Tibial artery (tissue), 4 donors: ENCODE measurements around the gene WAC.
"Not testable (repeated sequence)": the region's sequence is repeated elsewhere in the genome, so short reads cannot be mapped to it uniquely, and the experiment has no call there.

Source experiments
- DNase-seq, 2 donors: peaks; one replicate each; pipeline ENCODE4 v3.0.0-alpha.2; 2019
- H3K27ac ChIP-seq, 2 donors: fragments of 200-600 bp; sonication (generic) in 1 of 2; 1 replicate in 1 of 2; 2 replicates in 1 of 2; pipeline ENCODE4 v1.5.1; 2018 to 2019; ENCODE audit warnings: mild to moderate bottlenecking in 1 of 2
- H3K27me3 ChIP-seq, 2 donors: fragments of 200-600 bp; sonication (generic) in 1 of 2; one replicate each; pipeline versions ENCODE4 v1.5.1 to v1.6.0; 2016 to 2019
- H3K36me3 ChIP-seq, 3 donors: fragments of 200-600 bp; sonication (generic) in 2 of 3; one replicate each; pipeline ENCODE4 v1.5.1; 2016 to 2019; ENCODE audit warnings: mild to moderate bottlenecking in 2 of 3
- H3K4me1 ChIP-seq, 4 donors: fragments of 200-600 bp; sonication (generic) in 2 of 4; 1 replicate in 3 of 4; 2 replicates in 1 of 4; pipeline ENCODE4 v1.5.1; 2016 to 2019
- H3K4me3 ChIP-seq, 2 donors: fragments of 200-600 bp; sonication (generic) in 1 of 2; 1 replicate in 1 of 2; 2 replicates in 1 of 2; pipeline ENCODE4 v1.5.1; 2018 to 2019; ENCODE audit warnings: mild to moderate bottlenecking in 2 of 2
- H3K9me3 ChIP-seq, 3 donors: fragments of 200-600 bp; sonication (generic) in 1 of 3; one replicate each; pipeline ENCODE4 v1.5.1; 2016 to 2019
- intact Hi-C: fragments of 100-400 bp; cut with DNase I; formaldehyde crosslinking; loops from one replicate; pipeline ENCODE4 v1.15.0; 2023; ENCODE audit warnings: low total_unique reads
- TF ChIP-seq, protein P1 (sequence below), 2 experiments: fragments of 200-600 bp in 1 of 2; fragments of 450-650 bp in 1 of 2; IDR thresholded peaks; one replicate each; pipeline ENCODE4 v1.5.1; 2017 to 2019; ENCODE audit warnings: antibody characterized with exemption in 2 of 2, mild to moderate bottlenecking in 1 of 2, moderate library complexity in 1 of 2

Gene WAC

DNA sequence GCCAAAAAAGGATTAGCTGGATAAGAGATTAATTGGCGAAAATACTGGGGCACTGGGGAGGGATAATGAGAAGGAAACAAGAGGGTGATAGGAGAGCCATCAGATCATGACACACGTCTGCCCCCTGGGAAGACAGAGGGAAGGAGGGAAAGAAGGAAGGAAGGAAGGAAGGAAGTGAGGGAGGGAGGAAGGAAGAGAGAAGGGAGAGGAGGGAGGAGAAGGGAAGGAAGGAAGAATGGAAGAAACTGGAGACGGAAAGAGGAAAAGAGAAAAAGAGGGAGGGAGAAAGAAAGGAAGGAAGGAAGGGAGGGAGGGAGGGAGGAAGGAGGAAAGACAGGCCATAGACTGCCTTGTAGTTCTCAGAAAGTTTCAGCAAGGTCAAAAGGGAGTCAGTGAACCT is 37.8 kb upstream of the WAC start:
- Histone ChIP-seq H3K27ac (no peak overlapping the region), H3K9me3 (no peaks in the 10 kb centered on the region), H3K4me1 (no peaks in the 10 kb centered on the region), H3K27me3 (peaks cover 0 to 3% of the 10 kb centered on the region in 2 donors), H3K36me3 (no peaks in the 10 kb centered on the region), H3K4me3 (no peak overlapping the region)
- no peak for DNase-seq
- TF ChIP-seq, protein P1, sequence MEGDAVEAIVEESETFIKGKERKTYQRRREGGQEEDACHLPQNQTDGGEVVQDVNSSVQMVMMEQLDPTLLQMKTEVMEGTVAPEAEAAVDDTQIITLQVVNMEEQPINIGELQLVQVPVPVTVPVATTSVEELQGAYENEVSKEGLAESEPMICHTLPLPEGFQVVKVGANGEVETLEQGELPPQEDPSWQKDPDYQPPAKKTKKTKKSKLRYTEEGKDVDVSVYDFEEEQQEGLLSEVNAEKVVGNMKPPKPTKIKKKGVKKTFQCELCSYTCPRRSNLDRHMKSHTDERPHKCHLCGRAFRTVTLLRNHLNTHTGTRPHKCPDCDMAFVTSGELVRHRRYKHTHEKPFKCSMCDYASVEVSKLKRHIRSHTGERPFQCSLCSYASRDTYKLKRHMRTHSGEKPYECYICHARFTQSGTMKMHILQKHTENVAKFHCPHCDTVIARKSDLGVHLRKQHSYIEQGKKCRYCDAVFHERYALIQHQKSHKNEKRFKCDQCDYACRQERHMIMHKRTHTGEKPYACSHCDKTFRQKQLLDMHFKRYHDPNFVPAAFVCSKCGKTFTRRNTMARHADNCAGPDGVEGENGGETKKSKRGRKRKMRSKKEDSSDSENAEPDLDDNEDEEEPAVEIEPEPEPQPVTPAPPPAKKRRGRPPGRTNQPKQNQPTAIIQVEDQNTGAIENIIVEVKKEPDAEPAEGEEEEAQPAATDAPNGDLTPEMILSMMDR (IDR thresholded peaks at IDR 0.05) = no peak
- intact Hi-C loops = no loop called here

DNA sequence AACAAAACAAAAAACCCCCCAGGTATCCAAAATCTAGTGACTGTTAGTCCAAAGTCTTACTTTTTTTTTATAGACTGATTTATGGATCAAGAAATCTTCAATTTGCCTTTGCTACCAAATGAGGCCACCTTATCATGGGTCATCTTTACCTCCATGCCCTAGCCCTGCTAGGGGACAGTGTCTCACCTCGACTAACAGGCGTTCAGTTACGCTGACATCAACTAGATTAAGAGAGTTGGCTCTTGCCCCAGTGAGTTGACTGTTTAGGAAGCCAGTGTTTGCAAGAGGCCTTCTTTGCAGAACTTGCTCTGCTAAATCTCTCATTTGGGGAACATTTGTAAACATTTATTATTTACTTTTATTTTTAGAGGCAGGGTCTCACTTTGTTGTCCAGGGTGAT is 36.9 kb upstream of the WAC start:
- no peak overlapping the region for H3K27ac ChIP-seq

DNA sequence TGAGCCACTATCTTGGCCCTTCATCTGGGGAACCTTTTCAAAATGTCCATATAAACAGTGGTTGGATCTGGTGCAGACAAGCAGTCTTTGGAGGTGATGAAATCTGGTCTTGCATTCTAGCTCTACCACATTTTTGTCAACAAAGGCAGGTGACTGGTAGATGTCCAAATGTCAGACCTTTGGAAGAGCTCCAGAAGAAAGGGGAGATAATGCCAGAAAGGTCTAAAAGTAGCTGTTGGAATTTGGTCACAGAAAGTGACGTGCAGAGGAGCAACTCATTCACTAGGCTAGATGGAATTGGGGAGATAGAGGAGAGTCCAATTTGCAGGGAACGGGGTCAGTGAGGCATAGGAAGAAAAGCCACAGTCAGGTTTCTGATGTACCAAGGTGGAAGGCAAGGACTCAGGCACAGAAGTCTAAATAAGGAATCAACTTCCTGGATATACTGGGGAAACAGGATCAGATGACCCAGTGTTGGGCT is 36.4 kb upstream of the WAC start:
- no peak for DNase-seq
- H3K9me3 ChIP-seq = no peaks in the 10 kb centered on the region
- H3K36me3 ChIP-seq = no peaks in the 10 kb centered on the region
- TF ChIP-seq, protein P1 (IDR thresholded peaks at IDR 0.05) = no peak
- no peak overlapping the region for H3K27ac ChIP-seq
- intact Hi-C loops = no loop called here
- H3K27me3 ChIP-seq = no peaks in the 10 kb centered on the region
- no peaks in the 10 kb centered on the region for H3K4me1 ChIP-seq
- H3K4me3 ChIP-seq = no peak overlapping the region

More for the DNA sequence above, 36.9 kb upstream of the WAC start:
- Histone ChIP-seq H3K4me3 (no peak overlapping the region), H3K4me1 (no peaks in the 10 kb centered on the region), H3K9me3 (no peaks in the 10 kb centered on the region), H3K27me3 (peaks cover 0 to 1% of the 10 kb centered on the region in 2 donors), H3K36me3 (no peaks in the 10 kb centered on the region)
- intact Hi-C loops = no loop called here
- DNase-seq = no peak
- TF ChIP-seq, protein P1 (IDR thresholded peaks at IDR 0.05) = no peak

DNA sequence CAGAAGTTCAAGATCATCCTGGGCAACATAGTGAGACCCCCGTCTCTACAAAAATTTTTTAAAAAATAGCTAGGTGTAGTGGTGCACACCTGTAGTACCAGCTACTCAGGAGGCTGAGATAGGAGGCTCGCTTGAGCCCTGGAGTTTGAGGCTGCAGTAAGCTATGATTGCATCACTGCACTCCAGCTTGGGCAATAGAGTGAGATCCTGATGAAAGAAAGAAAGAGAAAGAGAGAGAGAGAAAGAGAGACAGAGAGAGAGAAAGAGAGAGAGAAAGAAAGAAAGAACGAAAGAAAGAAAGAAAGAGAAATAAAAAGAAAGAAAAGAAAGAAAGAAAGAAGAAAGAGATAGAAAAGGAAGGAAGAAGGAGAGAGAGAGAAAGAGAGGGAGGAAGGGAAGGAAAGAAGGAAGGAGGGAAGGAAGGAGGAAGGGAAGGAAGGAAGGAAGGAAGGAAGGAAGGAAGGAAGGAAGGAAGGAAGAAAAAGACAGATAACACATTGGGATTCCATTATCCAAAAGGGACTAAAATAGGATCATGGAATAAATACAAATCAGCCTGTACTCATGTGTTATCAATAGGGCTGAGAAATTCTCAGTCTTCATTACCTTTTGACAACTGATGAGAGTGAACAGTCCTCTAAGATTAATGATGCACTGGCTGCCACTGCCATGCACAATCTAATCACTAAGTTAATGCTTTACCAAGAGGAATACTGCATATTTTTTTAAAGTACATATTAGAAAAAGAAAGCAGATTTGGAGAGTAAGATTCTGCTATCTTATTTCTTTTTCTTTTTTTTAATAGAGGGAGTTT is 35.4 kb upstream of the WAC start:
- intact Hi-C loops = no loop called here
- no peak overlapping the region for H3K27ac ChIP-seq
- H3K9me3 ChIP-seq = no peaks in the 10 kb centered on the region
- H3K4me3 ChIP-seq = no peak overlapping the region
- TF ChIP-seq, protein P1 (IDR thresholded peaks at IDR 0.05) = no peak
- no peaks in the 10 kb centered on the region for H3K4me1 ChIP-seq
- no peaks in the 10 kb centered on the region for H3K27me3 ChIP-seq
- no peak for DNase-seq
- no peaks in the 10 kb centered on the region for H3K36me3 ChIP-seq

DNA sequence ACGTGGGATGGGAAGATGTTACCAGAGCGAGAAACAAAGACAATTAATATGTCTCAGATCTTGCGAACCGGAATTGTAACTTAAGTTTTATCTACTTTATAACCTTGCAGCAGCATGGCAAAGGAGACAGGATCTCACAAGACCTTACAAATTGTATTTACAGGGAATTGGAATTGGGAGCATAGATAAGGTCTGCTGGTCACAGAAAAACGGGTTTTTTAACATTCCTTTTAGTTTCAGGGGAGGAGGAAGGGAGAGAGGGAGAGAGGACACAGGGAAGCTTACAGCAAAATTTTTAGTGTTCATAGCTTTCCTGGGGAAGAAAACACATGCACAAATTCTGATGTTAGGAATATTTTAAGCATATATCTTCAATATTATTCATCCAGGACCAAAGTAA is 32.7 kb upstream of the WAC start:
- H3K9me3 ChIP-seq, intact Hi-C loops, H3K4me1 ChIP-seq, DNase-seq, H3K4me3 ChIP-seq, H3K27me3 ChIP-seq, H3K36me3 ChIP-seq, H3K27ac ChIP-seq: not testable (repeated sequence)

DNA sequence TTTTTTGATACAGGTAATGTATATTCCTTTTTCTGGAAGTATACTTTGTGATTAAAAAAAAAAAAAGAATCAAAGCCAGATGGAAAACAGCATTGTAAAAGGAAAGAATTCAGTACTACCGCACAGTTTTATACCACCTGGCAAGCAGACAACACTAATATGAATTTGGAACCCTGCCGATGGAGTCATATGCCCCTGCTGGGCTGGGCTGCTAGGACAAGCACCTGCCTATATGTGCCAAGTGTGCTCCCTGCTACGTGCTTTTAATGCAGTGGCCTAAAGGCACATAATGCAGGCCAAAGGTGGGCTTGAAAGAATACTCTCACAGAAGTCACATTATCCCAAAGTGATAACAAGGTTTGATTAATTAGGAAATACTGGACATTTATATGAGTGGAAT is 29.8 kb upstream of the WAC start:
- no peaks in the 10 kb centered on the region for H3K4me1 ChIP-seq
- H3K36me3 ChIP-seq = no peaks in the 10 kb centered on the region
- intact Hi-C loops = no loop called here
- no peaks in the 10 kb centered on the region for H3K27me3 ChIP-seq
- TF ChIP-seq, protein P1 (IDR thresholded peaks at IDR 0.05) = no peak
- no peak overlapping the region for H3K4me3 ChIP-seq
- H3K9me3 ChIP-seq = no peaks in the 10 kb centered on the region
- no peak for DNase-seq
- H3K27ac ChIP-seq = no peak overlapping the region
